Loucy (cell line): ENCODE results near the gene NLGN1.

Experiments
- H2AFZ ChIP-seq: fragments of 200-600 bp; sonication (generic); 2 replicates; pipeline ENCODE4 v1.6.0; 2016; ENCODE audit warnings: antibody characterized with exemption, mild to moderate bottlenecking, low read length, moderate library complexity
- H3F3A ChIP-seq: fragments of 200-600 bp; 2 replicates; pipeline ENCODE4 v1.6.0; 2016; ENCODE audit warnings: antibody characterized with exemption, low read depth, mild to moderate bottlenecking
- H3K27me3 ChIP-seq: fragments of 200-600 bp; sonication (generic); 2 replicates; pipeline ENCODE4 v1.6.1; 2014; ENCODE audit warnings: low read length, mild to moderate bottlenecking; ENCODE audit not compliant: insufficient read depth, poor library complexity, severe bottlenecking
- H3K36me3 ChIP-seq: fragments of 200-600 bp; sonication (generic); 2 replicates; pipeline ENCODE4 v1.6.1; 2016; ENCODE audit warnings: low read length; ENCODE audit not compliant: insufficient read depth
- H3K4me1 ChIP-seq: fragments of 200-600 bp; sonication (generic); 2 replicates; pipeline ENCODE4 v1.5.1; 2014; ENCODE audit warnings: low read length, mild to moderate bottlenecking; ENCODE audit not compliant: insufficient read depth, poor library complexity, severe bottlenecking
- H3K4me2 ChIP-seq: fragments of 200-600 bp; sonication (generic); 2 replicates; pipeline ENCODE4 v1.6.0; 2014; ENCODE audit warnings: antibody characterized with exemption, low read length, low read depth, mild to moderate bottlenecking; ENCODE audit not compliant: poor library complexity, severe bottlenecking
- H3K4me3 ChIP-seq: fragments of 200-600 bp; sonication (generic); 2 replicates; pipeline ENCODE4 v1.5.1; 2014; ENCODE audit warnings: low read length, mild to moderate bottlenecking, mixed read lengths; ENCODE audit not compliant: poor library complexity, severe bottlenecking
- H3K79me2 ChIP-seq: fragments of 200-600 bp; sonication (generic); 2 replicates; pipeline ENCODE4 v1.6.1; 2014; ENCODE audit warnings: low read length; ENCODE audit not compliant: insufficient read depth
- H3K9ac ChIP-seq: fragments of 200-600 bp; sonication (generic); 2 replicates; pipeline ENCODE4 v1.6.0; 2014; ENCODE audit warnings: mild to moderate bottlenecking, low read depth, low read length, moderate library complexity; ENCODE audit not compliant: poor library complexity, severe bottlenecking
- H3K9me2 ChIP-seq: fragments of 200-600 bp; sonication (generic); replicated peaks from 2 replicates; pipeline ENCODE4 v1.6.1; 2016; ENCODE audit warnings: low read depth, low read length, mixed read lengths
- H3K9me3 ChIP-seq: fragments of 200-600 bp; sonication (generic); 2 replicates; pipeline ENCODE4 v1.6.1; 2014; ENCODE audit warnings: mild to moderate bottlenecking, antibody characterized with exemption, low read length, low read depth; ENCODE audit not compliant: insufficient read depth
- H4K20me1 ChIP-seq: fragments of 200-600 bp; sonication (generic); 2 replicates; pipeline ENCODE4 v1.6.0; 2014; ENCODE audit warnings: antibody characterized with exemption, low read length, mild to moderate bottlenecking; ENCODE audit not compliant: insufficient read depth, poor library complexity, severe bottlenecking
- CTCF ChIP-seq: fragments of 200-600 bp; sonication (generic); conservative IDR thresholded peaks from 2 replicates; pipeline ENCODE4 v1.5.1; 2014; ENCODE audit warnings: mild to moderate bottlenecking, antibody characterized with exemption, low read length
- EZH2phosphoT487 ChIP-seq: fragments of 200-600 bp; IDR thresholded peaks from 2 replicates; pipeline ENCODE4 v1.6.1; 2018; ENCODE audit warnings: antibody characterized with exemption, mild to moderate bottlenecking, moderate library complexity, borderline replicate concordance

NLGN1 gene

GRCh38 chr3:173644086-173645082 is 246.8 kb downstream of the NLGN1 start:
- no peak overlapping the region for H3K4me3 ChIP-seq
- no peak overlapping the region for H3K9ac ChIP-seq
- TF ChIP-seq EZH2phosphoT487 (no peak), CTCF (no peak)
- no peaks in the 10 kb centered on the region for H3K79me2 ChIP-seq
- no peak overlapping the region for H2AFZ ChIP-seq
- no peaks in the 10 kb centered on the region for H3K36me3 ChIP-seq
- no peaks in the 10 kb centered on the region for H3K9me2 ChIP-seq
- no peaks in the 10 kb centered on the region for H3K9me3 ChIP-seq
- no peaks in the 10 kb centered on the region for H3F3A ChIP-seq
- H4K20me1 ChIP-seq = no peaks in the 10 kb centered on the region
- H3K4me1 ChIP-seq = no peaks in the 10 kb centered on the region
- H3K27me3 ChIP-seq = no peaks in the 10 kb centered on the region
- no peak overlapping the region for H3K4me2 ChIP-seq

- Histone ChIP-seq H3K4me1 (no peaks in the 10 kb centered on the region), H3K9me3 (0 out of 2 replicates have a peak, but pooled peaks cover 2% of the 10 kb centered on the region), H4K20me1 (no peaks in the 10 kb centered on the region), H3K79me2 (no peaks in the 10 kb centered on the region), H2AFZ (no peak overlapping the region), H3K9ac (no peak overlapping the region), H3K9me2 (no peaks in the 10 kb centered on the region), H3K27me3 (no peaks in the 10 kb centered on the region), H3K4me3 (no peak overlapping the region), H3K36me3 (no peaks in the 10 kb centered on the region), H3K4me2 (no peak overlapping the region), H3F3A (no peaks in the 10 kb centered on the region)
- TF ChIP-seq EZH2phosphoT487 = no peak
- no peak for TF ChIP-seq CTCF
Measured at GRCh38 chr3:173650596-173650995, 253.1 kb downstream of the NLGN1 start.

DNA sequence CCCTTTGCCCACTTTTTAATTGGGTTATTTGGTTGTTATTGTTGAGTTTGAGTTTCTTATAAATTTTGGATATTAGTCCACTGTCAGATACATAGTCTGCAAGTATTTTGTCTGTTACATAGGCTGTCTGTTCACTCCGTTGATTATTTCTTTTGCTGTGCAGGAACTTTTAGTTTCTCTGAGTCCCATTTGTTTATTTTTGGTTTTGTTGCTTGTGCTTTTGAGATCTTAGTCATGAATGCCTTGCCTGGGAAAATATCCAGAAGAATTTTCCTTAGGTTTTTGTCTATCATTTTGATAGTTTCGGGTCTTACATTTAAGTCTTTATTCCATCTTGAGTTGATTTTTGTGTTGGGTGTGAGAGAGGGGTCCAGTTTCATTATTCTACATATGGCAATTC is 254.5 kb downstream of the NLGN1 start:
- no peak overlapping the region for H3K4me3 ChIP-seq
- no peaks in the 10 kb centered on the region for H3F3A ChIP-seq
- H2AFZ ChIP-seq = no peak overlapping the region
- H3K79me2 ChIP-seq = no peaks in the 10 kb centered on the region
- no peaks in the 10 kb centered on the region for H3K4me1 ChIP-seq
- H4K20me1 ChIP-seq = no peaks in the 10 kb centered on the region
- H3K9ac ChIP-seq = no peak overlapping the region
- H3K9me3 ChIP-seq = 0 out of 2 replicates have a peak, but pooled peaks cover 2% of the 10 kb centered on the region
- H3K4me2 ChIP-seq = no peak overlapping the region
- no peaks in the 10 kb centered on the region for H3K27me3 ChIP-seq
- H3K36me3 ChIP-seq = no peaks in the 10 kb centered on the region
- TF ChIP-seq EZH2phosphoT487 (no peak), CTCF (no peak)
- no peaks in the 10 kb centered on the region for H3K9me2 ChIP-seq
